ENCODE data around the gene COL7A1. TPM values are rescaled to one million over a fixed set of nuclear protein-coding genes. Genes with fewer than 3 reads are reported as not detected.
A peak's percentile ranks its signal among the peaks of the same experiment; 100 is the strongest.

COL7A1 gene
- total RNA-seq, 1 experiment from 2014 or later: 16.4 TPM

- H3K27me3 ChIP-seq (replicated peaks; ENCODE audit: insufficient read depth, low read depth, low read length, poor library complexity): no peaks in the 10 kb centered on the region
- ChIA-PET CTCF (interaction anchor here (0.6 to 0.9 kb wide), 2 partner anchors 113 to 323 kb away, joined by 3 read pairs; no protein-coding TSS in a partner anchor), POLR2A (ENCODE audit: low non-redundant PET) (no interaction called here)
- no peaks in the 10 kb centered on the region for H3K4me1 ChIP-seq (ENCODE audit: insufficient read depth, low read length, poor library complexity, severe bottlenecking)
- no peak overlapping the region for H3K27ac ChIP-seq (ENCODE audit: low read depth, low read length, poor library complexity, severe bottlenecking)
- BruUV-seq (replicated peaks): no TSS peak
- H3K4me3 ChIP-seq (ENCODE audit: low read depth, low read length, poor library complexity, severe bottlenecking): no peak overlapping the region
- intact Hi-C loops (cut with micrococcal nuclease; ENCODE audit: unreplicated experiment): loop anchor here (5.0 to 10.0 kb wide), 2 partner anchors 74 to 317 kb away; no protein-coding TSS in a partner anchor
- peak; percentile 71 for TF ChIP-seq CTCF (conservative IDR thresholded peaks at IDR 0.05; ENCODE audit: low read depth, low read length)
- TF ChIP-seq EZH2 (IDR thresholded peaks at IDR 0.05; ENCODE audit: borderline replicate concordance, low read depth, low read length, poor library complexity, severe bottlenecking): no peak
- no peaks in the 10 kb centered on the region for H3K36me3 ChIP-seq (ENCODE audit: insufficient read depth, low read length, poor library complexity, severe bottlenecking)
- H3K9me3 ChIP-seq (ENCODE audit: low read depth, low read length, poor library complexity, severe bottlenecking): no peaks in the 10 kb centered on the region
- DNase-seq (ENCODE audit: low spot score): peak; percentile 61
Observed at GRCh38 chr3:48548729-48549705, 46.1 kb downstream of the COL7A1 start.

- Histone ChIP-seq H3K27me3 (replicated peaks; ENCODE audit: insufficient read depth, low read depth, low read length, poor library complexity) (no peaks in the 10 kb centered on the region), H3K9me3 (ENCODE audit: low read depth, low read length, poor library complexity, severe bottlenecking) (no peaks in the 10 kb centered on the region), H3K4me1 (ENCODE audit: insufficient read depth, low read length, poor library complexity, severe bottlenecking) (no peaks in the 10 kb centered on the region), H3K27ac (ENCODE audit: low read depth, low read length, poor library complexity, severe bottlenecking) (no peak overlapping the region), H3K4me3 (ENCODE audit: low read depth, low read length, poor library complexity, severe bottlenecking) (no peak overlapping the region), H3K36me3 (ENCODE audit: insufficient read depth, low read length, poor library complexity, severe bottlenecking) (no peaks in the 10 kb centered on the region)
- DNase-seq (ENCODE audit: low spot score): no peak
- intact Hi-C loops (cut with micrococcal nuclease; ENCODE audit: unreplicated experiment): loop anchor here (5.0 to 10.0 kb wide), 2 partner anchors 73 to 316 kb away; no protein-coding TSS in a partner anchor
- TF ChIP-seq EZH2 (IDR thresholded peaks at IDR 0.05; ENCODE audit: borderline replicate concordance, low read depth, low read length, poor library complexity, severe bottlenecking) (no peak), CTCF (conservative IDR thresholded peaks at IDR 0.05; ENCODE audit: low read depth, low read length) (no peak)
- CTCF ChIA-PET: no interaction called here
- POLR2A ChIA-PET (ENCODE audit: low non-redundant PET): no interaction called here
- BruUV-seq (replicated peaks): no TSS peak
Observed at GRCh38 chr3:48548126-48548525, 47.0 kb downstream of the COL7A1 start.

- no peak for DNase-seq (ENCODE audit: low spot score)
- H3K4me1 ChIP-seq (ENCODE audit: insufficient read depth, low read length, poor library complexity, severe bottlenecking): no peaks in the 10 kb centered on the region
- no peak overlapping the region for H3K4me3 ChIP-seq (ENCODE audit: low read depth, low read length, poor library complexity, severe bottlenecking)
- H3K27me3 ChIP-seq (replicated peaks; ENCODE audit: insufficient read depth, low read depth, low read length, poor library complexity): no peaks in the 10 kb centered on the region
- no peak overlapping the region for H3K27ac ChIP-seq (ENCODE audit: low read depth, low read length, poor library complexity, severe bottlenecking)
- ChIA-PET POLR2A (ENCODE audit: low non-redundant PET) (no interaction called here), CTCF (no interaction called here)
- TF ChIP-seq CTCF (conservative IDR thresholded peaks at IDR 0.05; ENCODE audit: low read depth, low read length) (no peak), EZH2 (IDR thresholded peaks at IDR 0.05; ENCODE audit: borderline replicate concordance, low read depth, low read length, poor library complexity, severe bottlenecking) (no peak)
- H3K36me3 ChIP-seq (ENCODE audit: insufficient read depth, low read length, poor library complexity, severe bottlenecking): no peaks in the 10 kb centered on the region
- no TSS peak for BruUV-seq (replicated peaks)
- no peaks in the 10 kb centered on the region for H3K9me3 ChIP-seq (ENCODE audit: low read depth, low read length, poor library complexity, severe bottlenecking)
- intact Hi-C loops (cut with micrococcal nuclease; ENCODE audit: unreplicated experiment): loop anchor here (5.0 to 10.0 kb wide), 2 partner anchors 72 to 314 kb away; no protein-coding TSS in a partner anchor
Observed at GRCh38 chr3:48546203-48546829, 48.8 kb downstream of the COL7A1 start.

All from A673 (cell line).